Duodenal mucosa (tissue), 2 donors: ENCODE data around the gene LOXHD1.

Source experiments
- H3K27ac ChIP-seq: one replicate; pipeline ENCODE4 v1.7.0; 2013; ENCODE audit warnings: low read depth, low read length
- H3K27me3 ChIP-seq, 2 donors: one replicate each; pipeline ENCODE4 v1.7.0; 2013; ENCODE audit warnings: low read length in 2 of 2, control low read depth in 1 of 2; ENCODE audit not compliant: insufficient read depth in 2 of 2, control insufficient read depth in 1 of 2
- H3K36me3 ChIP-seq, 2 donors: one replicate each; pipeline ENCODE4 v1.7.0; 2013; ENCODE audit warnings: low read length in 2 of 2, control low read depth in 1 of 2; ENCODE audit not compliant: insufficient read depth in 2 of 2, control insufficient read depth in 1 of 2
- H3K4me1 ChIP-seq, 2 donors: one replicate each; pipeline ENCODE4 v1.7.0; 2013; ENCODE audit warnings: low read length in 2 of 2, control low read depth in 1 of 2; ENCODE audit not compliant: insufficient read depth in 2 of 2, control insufficient read depth in 1 of 2
- H3K4me3 ChIP-seq, 2 donors: one replicate each; pipeline ENCODE4 v1.7.0; 2013; ENCODE audit warnings: low read length in 2 of 2, low read depth in 1 of 2
- H3K9ac ChIP-seq, 2 donors: one replicate each; pipeline ENCODE4 v1.7.0; 2013; ENCODE audit warnings: low read length in 2 of 2, low read depth in 1 of 2
- H3K9me3 ChIP-seq, 2 donors: one replicate each; pipeline ENCODE4 v1.7.0; 2013; ENCODE audit warnings: low read length in 2 of 2, control low read depth in 1 of 2; ENCODE audit not compliant: control insufficient read depth in 1 of 2

The LOXHD1 gene

DNA sequence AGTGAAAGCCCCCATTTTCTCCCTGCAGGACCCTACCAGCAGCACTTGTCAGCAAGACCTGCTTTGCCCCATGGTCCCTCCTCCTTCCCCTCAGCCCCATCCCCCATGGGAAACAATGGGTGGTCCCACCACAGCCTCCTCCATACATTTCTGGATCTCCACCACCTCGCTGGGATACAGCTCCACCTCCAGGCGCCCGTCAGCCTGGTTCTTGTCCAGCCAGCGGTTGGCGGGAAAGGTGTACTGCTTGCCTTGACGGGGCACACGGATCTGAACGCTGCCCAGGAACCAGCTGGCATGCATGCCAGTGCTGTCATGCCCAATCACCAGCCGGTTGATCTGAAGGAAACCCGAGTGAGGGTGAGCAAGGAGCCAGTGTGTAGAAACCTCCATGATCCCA lies 90.9 kb downstream of the LOXHD1 start:
- H3K4me1 ChIP-seq, result no peaks in the 10 kb centered on the region
- H3K9ac ChIP-seq, result no peak overlapping the region
- H3K27ac ChIP-seq, result no peak overlapping the region

DNA sequence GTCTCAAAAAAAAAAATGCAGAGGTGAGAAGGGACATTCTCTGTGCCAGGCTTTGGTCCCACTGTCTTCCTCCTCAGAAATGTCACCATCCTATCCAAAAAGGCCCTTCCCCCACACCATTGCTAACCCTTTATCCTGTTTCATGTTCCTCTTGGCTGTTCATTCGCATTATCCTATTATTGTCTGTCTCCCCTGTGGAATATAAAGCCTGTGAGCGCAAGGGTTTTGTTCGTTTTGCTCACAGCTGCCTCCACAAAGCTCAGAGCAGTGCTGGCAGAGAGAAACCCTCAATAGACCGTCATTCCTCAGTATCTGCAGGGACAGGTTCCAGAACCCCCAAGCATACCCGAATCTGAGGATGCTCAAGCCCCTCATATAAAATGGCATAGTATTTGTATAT lies 91.8 kb downstream of the LOXHD1 start:
- no peak overlapping the region for H3K9ac ChIP-seq
- H3K4me3 ChIP-seq, result no peak overlapping the region
- no peaks in the 10 kb centered on the region for H3K27me3 ChIP-seq
- H3K36me3 ChIP-seq, result no peaks in the 10 kb centered on the region
- H3K27ac ChIP-seq, result no peak overlapping the region
- H3K4me1 ChIP-seq, result no peaks in the 10 kb centered on the region
- H3K9me3 ChIP-seq, result no peaks in the 10 kb centered on the region

More for the DNA sequence above, 90.9 kb downstream of the LOXHD1 start:
- H3K27me3 ChIP-seq, result no peaks in the 10 kb centered on the region
- H3K36me3 ChIP-seq, result no peaks in the 10 kb centered on the region
- H3K4me3 ChIP-seq, result no peak overlapping the region
- H3K9me3 ChIP-seq, result no peaks in the 10 kb centered on the region

GRCh38 chr18:46563317-46563716 lies 93.7 kb downstream of the LOXHD1 start:
- Histone ChIP-seq H3K4me3 (no peak overlapping the region), H3K9me3 (no peaks in the 10 kb centered on the region), H3K9ac (no peak overlapping the region), H3K27ac (no peak overlapping the region), H3K4me1 (no peaks in the 10 kb centered on the region), H3K27me3 (no peaks in the 10 kb centered on the region), H3K36me3 (no peaks in the 10 kb centered on the region)

- no peaks in the 10 kb centered on the region for H3K27me3 ChIP-seq
- H3K4me3 ChIP-seq, result no peak overlapping the region
- no peaks in the 10 kb centered on the region for H3K9me3 ChIP-seq
- H3K4me1 ChIP-seq, result no peaks in the 10 kb centered on the region
- no peaks in the 10 kb centered on the region for H3K36me3 ChIP-seq
- H3K9ac ChIP-seq, result no peak overlapping the region
- H3K27ac ChIP-seq, result no peak overlapping the region
Measured at GRCh38 chr18:46562674-46563192, 94.3 kb downstream of the LOXHD1 start.

DNA sequence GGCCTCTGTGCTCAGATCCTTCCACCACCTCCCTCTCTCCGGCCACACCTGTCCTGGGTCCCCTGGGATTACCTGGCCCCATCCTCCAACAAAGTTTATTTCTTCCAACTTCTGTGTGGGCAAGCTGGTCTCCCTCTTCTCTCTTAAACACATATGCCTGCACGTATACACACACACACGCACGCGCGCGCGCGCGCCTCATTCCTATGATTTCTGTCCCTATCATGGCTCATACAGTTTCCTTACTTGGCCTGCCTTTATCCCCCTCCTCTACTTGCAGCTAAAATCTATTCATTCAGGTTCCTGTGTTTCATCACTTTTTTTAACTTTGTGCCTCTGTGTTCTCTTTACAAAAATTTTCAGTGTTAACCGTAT lies 96.4 kb downstream of the LOXHD1 start:
- no peaks in the 10 kb centered on the region for H3K4me1 ChIP-seq
- no peaks in the 10 kb centered on the region for H3K27me3 ChIP-seq
- H3K9me3 ChIP-seq, result no peaks in the 10 kb centered on the region
- H3K27ac ChIP-seq, result no peak overlapping the region
- H3K9ac ChIP-seq, result no peak overlapping the region
- H3K36me3 ChIP-seq, result no peaks in the 10 kb centered on the region
- H3K4me3 ChIP-seq, result no peak overlapping the region

GRCh38 chr18:46559946-46560670 lies 96.9 kb downstream of the LOXHD1 start:
- Histone ChIP-seq H3K4me3 (no peak overlapping the region), H3K27me3 (no peaks in the 10 kb centered on the region), H3K36me3 (no peaks in the 10 kb centered on the region), H3K9me3 (no peaks in the 10 kb centered on the region), H3K9ac (no peak overlapping the region), H3K27ac (no peak overlapping the region), H3K4me1 (no peaks in the 10 kb centered on the region)

GRCh38 chr18:46559296-46559695 lies 97.7 kb downstream of the LOXHD1 start:
- H3K27ac ChIP-seq, result no peak overlapping the region
- H3K36me3 ChIP-seq, result no peaks in the 10 kb centered on the region
- H3K27me3 ChIP-seq, result no peaks in the 10 kb centered on the region
- no peak overlapping the region for H3K9ac ChIP-seq
- no peaks in the 10 kb centered on the region for H3K4me1 ChIP-seq
- H3K4me3 ChIP-seq, result no peak overlapping the region
- no peaks in the 10 kb centered on the region for H3K9me3 ChIP-seq

DNA sequence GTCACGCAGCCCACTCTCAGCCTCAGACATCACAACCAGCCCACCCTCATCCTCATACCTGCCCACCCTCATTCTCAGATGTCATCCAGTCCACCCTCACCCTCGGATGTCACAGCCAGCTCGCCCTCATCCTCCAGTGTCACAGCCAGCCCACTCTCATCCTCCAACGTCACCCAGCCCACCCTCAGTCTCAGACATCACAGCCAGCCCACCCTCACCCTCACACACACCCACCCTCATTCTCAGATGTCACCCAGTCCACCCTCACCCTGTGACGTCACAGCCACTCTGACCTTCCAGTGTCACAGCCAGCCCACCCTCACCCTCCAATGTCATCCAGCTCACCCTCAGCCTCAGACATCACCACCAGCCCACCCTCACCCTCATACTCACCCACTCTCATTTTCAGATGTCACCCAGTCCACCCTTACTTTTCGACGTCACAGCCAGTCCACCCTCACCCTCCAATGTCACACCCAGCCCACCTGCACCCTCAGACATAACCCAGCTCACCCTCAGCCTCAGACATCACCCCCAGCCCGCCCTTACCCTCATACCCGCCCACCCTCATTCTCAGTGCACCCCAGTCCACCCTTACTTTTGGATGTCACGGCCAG lies 100.3 kb downstream of the LOXHD1 start:
- no peak overlapping the region for H3K4me3 ChIP-seq
- no peaks in the 10 kb centered on the region for H3K4me1 ChIP-seq
- H3K27ac ChIP-seq, result no peak overlapping the region
- H3K9me3 ChIP-seq, result no peaks in the 10 kb centered on the region
- no peaks in the 10 kb centered on the region for H3K36me3 ChIP-seq
- no peaks in the 10 kb centered on the region for H3K27me3 ChIP-seq
- no peak overlapping the region for H3K9ac ChIP-seq

GRCh38 chr18:46555724-46556123 lies 101.3 kb downstream of the LOXHD1 start:
- H3K4me3 ChIP-seq, result no peak overlapping the region
- H3K36me3 ChIP-seq, result no peaks in the 10 kb centered on the region
- H3K27ac ChIP-seq, result no peak overlapping the region
- H3K9ac ChIP-seq, result no peak overlapping the region
- no peaks in the 10 kb centered on the region for H3K4me1 ChIP-seq
- no peaks in the 10 kb centered on the region for H3K9me3 ChIP-seq
- H3K27me3 ChIP-seq, result no peaks in the 10 kb centered on the region

DNA sequence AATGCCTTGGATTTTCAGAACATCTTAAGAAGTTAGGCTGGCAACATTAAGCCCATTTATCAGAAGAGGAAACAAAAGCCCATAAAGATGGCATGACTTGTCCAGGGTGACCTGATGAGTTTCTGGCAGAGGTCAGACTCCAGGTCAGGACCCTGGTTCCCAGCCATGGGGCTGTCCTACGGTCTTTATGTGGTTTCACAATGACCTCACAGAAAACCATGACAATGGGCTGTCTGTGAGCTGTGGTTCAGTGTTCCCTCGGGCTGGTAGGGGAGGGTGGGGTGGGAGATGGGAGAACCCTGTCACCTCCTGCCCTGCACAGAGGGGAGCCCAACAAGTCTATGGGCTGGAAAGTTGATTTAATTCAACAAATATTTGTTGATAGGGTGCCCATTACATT lies 101.8 kb downstream of the LOXHD1 start:
- no peak overlapping the region for H3K27ac ChIP-seq
- H3K9me3 ChIP-seq, result no peaks in the 10 kb centered on the region
- no peak overlapping the region for H3K9ac ChIP-seq
- no peak overlapping the region for H3K4me3 ChIP-seq
- no peaks in the 10 kb centered on the region for H3K27me3 ChIP-seq
- no peaks in the 10 kb centered on the region for H3K36me3 ChIP-seq
- H3K4me1 ChIP-seq, result no peaks in the 10 kb centered on the region
